ENCODE results near the gene GDPD3. TPM values are rescaled to one million over a fixed set of nuclear protein-coding genes. Genes with fewer than 3 reads are reported as not detected.

GDPD3 gene
- total RNA-seq, 2 experiments from 2014 or later, result 4.5 to 5.7 TPM

DNA sequence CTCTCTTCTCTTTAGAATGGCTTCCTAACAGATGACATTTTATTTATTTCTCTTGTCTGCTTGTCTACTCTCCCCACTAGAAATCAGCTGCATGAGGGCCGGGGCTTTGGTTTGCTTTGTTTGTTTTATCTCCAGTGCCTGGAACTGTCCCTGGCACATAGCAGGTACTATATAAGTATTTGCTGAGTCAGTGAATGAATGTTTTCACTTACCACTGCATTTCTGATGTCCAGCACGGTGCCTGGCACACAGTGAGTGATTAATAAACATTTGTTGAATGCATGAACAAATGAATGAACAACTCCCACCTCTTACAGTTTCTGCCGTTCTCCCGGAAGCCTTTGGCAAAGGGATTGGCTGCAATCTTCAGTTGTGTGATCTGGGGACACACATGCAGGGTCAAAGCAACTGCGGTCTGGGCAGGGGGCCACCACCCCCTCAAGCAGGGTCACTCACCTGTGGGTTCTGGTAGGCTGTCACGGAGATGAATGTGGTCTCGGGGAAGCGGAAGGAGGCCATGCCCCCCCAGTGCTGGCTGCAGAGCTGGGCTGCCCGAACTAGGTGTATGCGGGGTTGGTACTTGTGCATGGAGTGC is 25.0 kb downstream of the GDPD3 start:
- intact Hi-C loops (cut with micrococcal nuclease), result no loop called here
- POLR2A ChIA-PET, result interaction anchor here (1.0 to 4.9 kb wide), 2 partner anchors 22 to 280 kb away, joined by 4 to 41 read pairs; partner anchors contain the start of gene ALDOA
- no peaks in the 10 kb centered on the region for H3K9me3 Mint-ChIP-seq
- H3K4me3 Mint-ChIP-seq, result no peak overlapping the region
- peak overlapping the region; percentile 37 for H3K27ac Mint-ChIP-seq
- no peak for ATAC-seq
- TF ChIP-seq, protein P1, sequence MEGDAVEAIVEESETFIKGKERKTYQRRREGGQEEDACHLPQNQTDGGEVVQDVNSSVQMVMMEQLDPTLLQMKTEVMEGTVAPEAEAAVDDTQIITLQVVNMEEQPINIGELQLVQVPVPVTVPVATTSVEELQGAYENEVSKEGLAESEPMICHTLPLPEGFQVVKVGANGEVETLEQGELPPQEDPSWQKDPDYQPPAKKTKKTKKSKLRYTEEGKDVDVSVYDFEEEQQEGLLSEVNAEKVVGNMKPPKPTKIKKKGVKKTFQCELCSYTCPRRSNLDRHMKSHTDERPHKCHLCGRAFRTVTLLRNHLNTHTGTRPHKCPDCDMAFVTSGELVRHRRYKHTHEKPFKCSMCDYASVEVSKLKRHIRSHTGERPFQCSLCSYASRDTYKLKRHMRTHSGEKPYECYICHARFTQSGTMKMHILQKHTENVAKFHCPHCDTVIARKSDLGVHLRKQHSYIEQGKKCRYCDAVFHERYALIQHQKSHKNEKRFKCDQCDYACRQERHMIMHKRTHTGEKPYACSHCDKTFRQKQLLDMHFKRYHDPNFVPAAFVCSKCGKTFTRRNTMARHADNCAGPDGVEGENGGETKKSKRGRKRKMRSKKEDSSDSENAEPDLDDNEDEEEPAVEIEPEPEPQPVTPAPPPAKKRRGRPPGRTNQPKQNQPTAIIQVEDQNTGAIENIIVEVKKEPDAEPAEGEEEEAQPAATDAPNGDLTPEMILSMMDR (IDR thresholded peaks at IDR 0.05), result no peak
- DNase-seq, result no peak
- CTCF ChIA-PET, result interaction anchor here (1.3 to 5.4 kb wide), 2 partner anchors 9 to 12 kb away, joined by 3 to 60 read pairs; partner anchors contain the start of gene PPP4C
- H3K36me3 Mint-ChIP-seq (ENCODE audit: low read depth), result peaks cover 11% of the 10 kb centered on the region
- H3K4me1 Mint-ChIP-seq (ENCODE audit: low read depth), result peaks cover 28% of the 10 kb centered on the region
- no peaks in the 10 kb centered on the region for H3K27me3 Mint-ChIP-seq

DNA sequence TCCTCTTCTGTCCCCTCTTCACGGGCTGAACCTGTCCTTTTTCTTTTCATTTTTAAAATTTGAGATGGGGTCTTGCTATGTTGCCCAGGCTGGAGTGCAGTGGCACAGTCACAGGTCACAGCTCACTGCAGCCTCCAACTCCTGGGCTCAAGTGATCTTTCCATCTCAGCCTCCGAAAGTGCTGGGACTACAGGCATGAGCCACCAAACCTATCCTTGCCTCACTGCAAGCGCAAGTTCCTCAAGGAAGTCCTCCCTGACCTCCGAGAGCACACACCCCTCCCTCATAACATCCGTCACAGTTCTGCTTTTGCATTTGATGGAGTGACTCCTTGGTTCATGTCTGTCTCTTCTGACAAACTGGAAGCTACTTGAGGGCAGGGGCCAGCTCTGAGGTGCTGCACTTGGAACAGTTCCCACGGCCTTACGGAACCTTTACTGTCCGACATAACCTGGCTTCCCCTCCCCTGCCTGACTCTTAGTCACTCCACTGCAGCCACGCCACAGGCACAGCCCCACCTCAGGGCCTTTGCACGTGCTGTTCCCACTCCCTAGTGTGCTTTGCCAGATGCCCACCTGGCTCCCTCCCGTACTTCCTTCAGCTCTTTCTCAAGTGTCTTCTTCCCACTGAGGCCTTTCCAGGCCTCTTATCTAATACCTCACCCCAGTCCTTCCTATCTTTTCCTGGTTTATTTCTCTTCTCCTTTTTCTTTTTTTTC is 26.0 kb downstream of the GDPD3 start:
- CTCF ChIA-PET, result interaction anchor here (1.3 kb wide), 1 partner anchor 11 kb away, joined by 3 read pairs; no protein-coding TSS in a partner anchor
- Mint-ChIP-seq H3K4me3 (no peak overlapping the region), H3K27me3 (no peaks in the 10 kb centered on the region)

DNA sequence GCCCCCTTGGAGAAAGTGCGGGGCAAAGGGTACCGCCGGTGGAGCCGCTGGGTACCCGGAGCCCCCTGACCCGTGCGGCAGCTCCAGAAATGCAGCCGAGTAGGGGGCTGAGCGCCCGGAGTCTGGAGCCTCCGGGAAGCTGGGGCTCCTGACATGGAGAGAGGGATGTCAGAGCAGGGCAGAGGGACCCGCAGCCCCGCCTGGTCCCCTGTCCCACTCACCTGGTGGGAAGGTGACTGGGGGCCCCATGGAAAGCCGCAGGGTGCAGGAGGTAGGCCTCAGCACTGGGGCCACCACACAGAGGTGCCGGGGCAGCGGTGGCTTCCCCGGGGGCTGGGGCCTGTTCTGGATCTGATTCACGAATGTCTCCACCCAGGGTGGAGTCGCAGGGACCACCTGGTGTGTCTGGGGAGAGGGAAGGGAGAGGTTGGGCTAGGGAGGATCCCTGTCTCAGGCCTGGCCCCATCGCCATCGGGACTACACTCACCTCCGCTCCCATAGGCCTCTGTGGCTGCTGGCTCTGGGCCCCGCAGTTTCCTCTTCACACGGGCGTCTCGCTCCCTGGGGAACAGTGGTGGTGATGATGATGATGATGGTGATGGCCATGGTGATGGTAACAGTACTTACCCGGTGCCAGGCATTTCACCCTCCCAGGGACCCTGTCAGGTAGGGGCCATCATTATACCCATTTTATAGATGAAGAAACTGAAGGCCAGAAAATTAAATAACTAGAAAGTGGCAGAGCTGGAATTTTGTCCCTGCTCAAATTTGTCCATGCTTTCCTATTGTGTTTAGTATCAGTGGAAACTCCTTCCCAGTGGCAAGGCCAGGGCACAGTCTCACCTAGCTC is 26.8 kb downstream of the GDPD3 start:
- ATAC-seq, result no peak
- H3K9me3 Mint-ChIP-seq, result no peaks in the 10 kb centered on the region
- POLR2A ChIA-PET, result interaction anchor here (0.9 to 1.0 kb wide), 3 partner anchors 8 to 15 kb away, joined by 3 read pairs; partner anchors contain the start of gene PPP4C
- intact Hi-C loops (cut with micrococcal nuclease), result no loop called here
- peak overlapping the region; percentile 26 for H3K27ac Mint-ChIP-seq
- H3K4me1 Mint-ChIP-seq (ENCODE audit: low read depth), result peaks cover 17% of the 10 kb centered on the region
- TF ChIP-seq, protein P1 (IDR thresholded peaks at IDR 0.05), result no peak
- no peaks in the 10 kb centered on the region for H3K27me3 Mint-ChIP-seq
- H3K36me3 Mint-ChIP-seq (ENCODE audit: low read depth), result peaks cover 23% of the 10 kb centered on the region
- no peak overlapping the region for H3K4me3 Mint-ChIP-seq
- no peak for DNase-seq
- CTCF ChIA-PET, result interaction anchor here (1.3 kb wide), 1 partner anchor 10 kb away, joined by 3 read pairs; no protein-coding TSS in a partner anchor

More for the DNA sequence above, 26.0 kb downstream of the GDPD3 start:
- DNase-seq, result no peak
- intact Hi-C loops (cut with micrococcal nuclease), result no loop called here
- no peaks in the 10 kb centered on the region for H3K9me3 Mint-ChIP-seq
- H3K27ac Mint-ChIP-seq, result peak overlapping the region; percentile 26
- peaks cover 17% of the 10 kb centered on the region for H3K36me3 Mint-ChIP-seq (ENCODE audit: low read depth)
- TF ChIP-seq, protein P1 (IDR thresholded peaks at IDR 0.05), result no peak
- H3K4me1 Mint-ChIP-seq (ENCODE audit: low read depth), result peaks cover 21% of the 10 kb centered on the region
- POLR2A ChIA-PET, result interaction anchor here (1.0 kb wide), 2 partner anchors 9 to 16 kb away, joined by 3 read pairs; no protein-coding TSS in a partner anchor
- ATAC-seq, result no peak

DNA sequence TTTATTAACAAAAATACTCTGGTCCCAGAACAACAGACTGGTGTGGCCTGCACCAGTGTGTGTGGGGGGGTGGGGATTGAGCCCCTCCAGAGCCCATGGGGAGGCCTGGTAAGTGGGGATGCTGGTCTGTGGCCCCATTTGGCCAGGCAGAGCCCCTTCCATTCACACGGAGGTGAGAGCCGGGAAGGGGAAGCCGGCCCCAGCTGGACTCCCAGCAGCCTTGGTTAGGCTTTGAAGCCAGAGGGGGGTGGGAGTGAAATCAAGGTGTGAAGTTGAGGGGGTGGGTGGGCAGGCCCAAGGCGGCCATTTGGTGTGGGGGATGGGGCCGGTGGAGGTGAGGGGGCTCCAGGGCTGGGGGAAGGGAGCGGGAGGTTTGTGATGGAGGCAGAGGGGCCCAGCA is 27.5 kb downstream of the GDPD3 start:
- POLR2A ChIA-PET, result interaction anchor here (0.9 to 1.3 kb wide), 2 partner anchors 9 to 19 kb away, joined by 3 read pairs; partner anchors contain the start of gene PPP4C

More for the DNA sequence above, 27.5 kb downstream of the GDPD3 start:
- intact Hi-C loops (cut with micrococcal nuclease), result no loop called here
- CTCF ChIA-PET, result no interaction called here
- no peaks in the 10 kb centered on the region for H3K9me3 Mint-ChIP-seq
- H3K4me3 Mint-ChIP-seq, result no peak overlapping the region
- no peak overlapping the region for H3K27ac Mint-ChIP-seq
- no peak for DNase-seq
- H3K4me1 Mint-ChIP-seq (ENCODE audit: low read depth), result peaks cover 17% of the 10 kb centered on the region
- TF ChIP-seq, protein P1 (IDR thresholded peaks at IDR 0.05), result no peak
- H3K36me3 Mint-ChIP-seq (ENCODE audit: low read depth), result peaks cover 29% of the 10 kb centered on the region
- no peak for ATAC-seq
- no peaks in the 10 kb centered on the region for H3K27me3 Mint-ChIP-seq
